Brain pericyte (primary cell): ENCODE measurements around the gene CNKSR3.

Experiments used
- DNase-seq: peaks from one replicate; pipeline ENCODE4 v3.0.0-alpha.2; 2012; ENCODE audit warnings: low read depth, low spot score

CNKSR3 gene

GRCh38 chr6:154414021-154414813 lies 96.3 kb downstream of the CNKSR3 start:
- no peak for DNase-seq

DNA sequence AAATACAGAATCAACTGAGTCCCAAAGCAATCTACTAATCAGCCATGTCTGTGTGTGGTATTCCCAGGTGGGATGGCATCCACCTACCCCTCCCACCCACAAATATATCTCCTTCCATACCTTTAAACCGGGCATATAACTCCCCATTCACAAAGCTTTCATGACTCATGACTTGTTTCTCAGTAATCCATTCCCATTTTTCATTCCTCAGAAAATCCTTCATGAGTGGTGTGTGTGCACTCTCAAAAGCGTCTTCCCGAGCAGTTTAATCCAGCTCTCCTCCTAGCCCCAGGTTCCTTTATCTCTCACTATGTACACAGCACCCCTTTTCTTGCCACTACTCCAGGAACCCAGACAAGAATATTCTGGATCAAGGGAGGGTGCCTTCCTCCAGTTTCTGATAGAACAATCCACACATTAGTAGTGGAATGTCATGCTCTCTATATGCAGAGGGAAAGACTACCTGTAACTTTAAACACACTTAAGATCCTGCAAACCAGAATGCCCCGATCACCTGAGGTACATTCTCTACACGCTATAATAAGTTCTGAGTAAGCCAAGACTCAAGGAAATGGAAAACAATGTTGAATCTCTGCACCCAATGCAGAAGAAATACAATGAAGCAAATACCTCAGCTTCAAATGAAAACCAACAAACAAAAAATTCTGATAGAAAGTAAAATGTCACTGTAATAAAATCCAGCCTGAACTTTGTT lies 98.2 kb downstream of the CNKSR3 start:
- no peak for DNase-seq

DNA sequence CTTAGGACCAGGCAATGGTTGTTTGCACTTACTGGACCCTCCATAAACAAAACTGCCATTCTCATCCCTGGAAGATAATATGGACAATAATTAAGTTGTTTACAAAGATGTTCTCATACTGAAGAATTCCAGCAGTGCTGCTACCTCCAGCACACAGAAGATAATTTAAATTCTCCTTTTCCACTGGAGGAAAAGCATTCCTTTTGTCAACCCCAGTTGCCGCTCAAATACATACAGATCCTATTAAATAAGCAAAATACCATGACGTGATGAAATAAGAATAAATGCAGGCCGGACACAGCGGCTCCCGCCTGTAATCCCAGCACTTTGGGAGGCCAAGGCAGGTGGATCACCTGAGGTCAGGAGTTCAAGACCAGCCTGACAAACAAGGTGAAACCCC lies 99.4 kb downstream of the CNKSR3 start:
- no peak for DNase-seq

GRCh38 chr6:154410619-154411072 lies 99.8 kb downstream of the CNKSR3 start:
- peak; percentile 91 for DNase-seq

DNA sequence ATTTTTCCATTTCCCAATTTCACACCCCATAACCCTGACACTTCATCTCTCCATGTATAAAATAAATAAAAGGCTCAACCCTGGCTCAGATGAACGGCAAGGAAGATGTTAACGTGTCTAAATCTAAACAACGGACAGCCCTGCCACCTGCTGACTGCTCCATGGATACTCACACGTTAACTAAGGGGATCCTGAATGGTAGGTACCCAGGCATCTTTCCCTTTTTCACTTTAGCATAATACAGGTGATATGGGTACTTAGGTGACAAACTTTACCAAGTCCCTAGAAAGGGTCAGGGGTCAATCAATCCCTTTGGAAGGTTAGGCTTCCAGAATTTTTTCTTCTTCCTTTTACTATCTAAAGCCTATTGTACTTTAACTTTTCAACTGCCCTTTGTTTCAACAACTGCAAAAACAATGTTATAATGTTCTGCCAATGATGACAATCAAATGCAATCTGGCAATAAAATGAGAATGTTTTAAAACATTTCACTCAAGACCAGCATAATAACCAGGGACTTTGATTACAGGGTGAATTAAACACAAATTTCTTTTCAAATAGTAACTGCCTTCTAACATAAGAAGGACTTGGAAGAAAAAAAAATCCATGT lies 101.5 kb downstream of the CNKSR3 start:
- DNase-seq, result no peak

- DNase-seq, result no peak
These were observed 103.0 kb downstream of the CNKSR3 start for GRCh38 chr6:154407440-154407839.

DNA sequence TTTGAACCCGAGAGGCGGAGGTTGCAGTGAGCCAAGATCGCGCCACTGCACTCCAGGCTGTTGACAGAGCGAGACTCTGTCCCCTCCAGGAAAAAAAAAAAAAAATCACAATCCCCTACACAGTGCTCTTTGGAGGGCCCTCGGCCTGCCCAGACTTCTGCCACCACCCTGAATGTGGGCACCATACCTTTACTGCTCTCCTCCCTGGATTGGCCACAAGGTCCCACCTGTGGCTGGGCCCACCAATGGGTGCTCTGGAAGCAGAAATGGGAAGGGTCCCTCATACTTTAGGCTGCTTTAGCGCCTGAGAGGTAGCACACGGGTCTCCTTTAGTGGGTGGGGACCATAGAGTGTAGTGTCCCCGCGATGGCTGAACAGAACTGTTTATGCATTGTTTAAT lies 103.6 kb downstream of the CNKSR3 start:
- DNase-seq, result no peak

- no peak for DNase-seq
These were observed 104.2 kb downstream of the CNKSR3 start for GRCh38 chr6:154406301-154406700.

DNA sequence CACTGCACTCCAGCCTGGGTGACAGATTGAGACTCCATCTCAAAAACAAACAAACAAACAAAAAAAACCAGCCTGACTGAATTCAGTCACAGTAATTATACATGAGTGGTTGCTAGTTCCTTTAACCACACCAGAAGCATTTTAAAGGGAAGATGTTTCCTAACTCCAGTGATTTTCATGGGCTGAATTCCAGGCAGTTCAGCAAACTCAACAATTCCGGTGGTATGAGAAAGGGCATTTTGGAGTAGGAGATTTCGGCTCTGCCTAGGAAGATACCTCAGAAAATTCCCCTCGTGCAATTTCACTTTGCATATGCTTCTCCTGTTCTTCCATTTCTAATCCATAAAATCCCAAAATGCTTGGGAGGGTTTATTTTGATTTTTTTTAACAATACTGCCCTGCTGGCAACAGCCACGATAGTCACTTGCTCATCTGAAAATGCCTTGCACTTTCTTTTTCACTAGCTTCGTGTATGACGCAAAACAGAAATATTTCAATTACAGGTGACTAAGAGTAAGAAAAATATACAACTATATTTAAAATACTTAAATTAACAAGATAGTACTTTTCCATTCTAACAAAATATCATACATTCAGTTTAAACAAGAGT lies 105.6 kb downstream of the CNKSR3 start:
- DNase-seq, result no peak

DNA sequence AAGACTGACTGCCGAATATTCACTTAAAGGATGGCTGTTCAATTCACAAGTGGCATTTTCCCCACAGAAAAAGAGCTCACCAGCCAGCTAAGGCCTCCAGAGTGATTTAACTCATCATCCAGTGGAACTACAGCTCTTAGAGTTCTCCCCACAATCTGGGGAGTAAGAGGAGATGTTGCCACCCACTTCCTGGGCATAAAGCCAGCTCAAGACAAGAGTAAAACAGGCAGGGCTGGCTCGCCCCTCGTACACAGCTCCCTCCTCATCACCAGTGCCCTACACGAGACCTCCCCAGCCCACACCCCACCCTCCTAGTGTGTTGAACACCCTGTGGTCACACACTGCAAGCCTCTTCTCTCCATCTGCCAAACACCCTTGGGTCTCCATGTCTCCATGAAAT lies 106.7 kb downstream of the CNKSR3 start:
- DNase-seq, result peak; percentile 32

- DNase-seq, result no peak
These were observed 108.3 kb downstream of the CNKSR3 start for GRCh38 chr6:154402081-154402780.

GRCh38 chr6:154399097-154399496 lies 111.4 kb downstream of the CNKSR3 start:
- no peak for DNase-seq

DNA sequence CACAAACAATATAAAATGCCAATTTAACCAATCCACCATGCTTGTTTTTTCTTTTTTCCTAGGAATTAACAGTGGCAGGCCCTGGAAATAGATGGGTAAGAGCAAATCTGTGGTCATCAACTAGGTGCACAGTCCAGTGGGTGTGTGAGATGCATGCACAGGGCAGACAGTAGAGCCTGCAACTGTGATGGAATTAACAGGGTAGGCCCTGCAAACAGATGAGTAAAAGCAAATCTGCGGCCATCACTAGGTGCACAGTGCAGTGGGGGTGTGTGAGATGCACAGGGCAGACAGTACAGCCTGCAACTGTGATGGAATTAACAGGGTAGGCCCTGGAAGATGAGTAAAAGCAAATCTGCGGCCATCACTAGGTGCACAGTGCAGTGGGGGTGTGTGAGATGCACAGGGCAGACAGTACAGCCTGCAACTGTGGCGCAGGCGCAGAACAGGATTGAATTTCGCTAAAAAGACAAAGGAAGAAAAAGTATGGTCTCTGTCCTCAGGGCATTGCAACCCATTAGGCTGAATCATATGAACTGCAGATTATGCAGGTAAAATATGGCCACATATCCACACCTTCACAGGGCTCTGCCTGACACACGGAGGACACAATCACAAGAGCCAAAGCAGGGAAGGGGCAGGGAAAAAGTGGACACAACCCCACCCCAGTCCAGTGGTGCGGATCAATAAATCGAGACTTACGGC lies 112.8 kb downstream of the CNKSR3 start:
- DNase-seq, result no peak

- DNase-seq, result no peak
These were observed 114.6 kb downstream of the CNKSR3 start for GRCh38 chr6:154395878-154396277.

DNA sequence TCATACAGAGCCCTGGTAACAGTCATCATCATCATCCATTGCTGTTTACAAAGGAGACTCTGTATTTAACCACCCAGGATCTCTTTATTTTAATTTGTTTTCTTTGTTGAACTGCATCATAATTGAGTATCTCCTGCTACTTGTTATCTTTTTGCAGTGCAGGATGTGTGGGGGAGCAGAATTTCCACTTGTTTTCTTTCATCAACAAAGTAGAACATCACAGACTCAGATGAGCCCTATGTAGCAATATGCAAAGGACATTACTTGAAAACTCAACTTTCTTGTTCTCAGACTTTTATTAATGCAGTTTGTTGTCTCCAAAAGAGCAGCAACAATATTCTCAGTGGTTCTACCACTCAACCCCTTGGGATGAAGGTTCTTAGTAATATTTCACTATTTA lies 115.2 kb downstream of the CNKSR3 start:
- no peak for DNase-seq

GRCh38 chr6:154394571-154394970 lies 115.9 kb downstream of the CNKSR3 start:
- DNase-seq, result no peak

- no peak for DNase-seq
These were observed 120.5 kb downstream of the CNKSR3 start for GRCh38 chr6:154390034-154390433.

GRCh38 chr6:154388803-154389202 lies 121.7 kb downstream of the CNKSR3 start:
- no peak for DNase-seq

DNA sequence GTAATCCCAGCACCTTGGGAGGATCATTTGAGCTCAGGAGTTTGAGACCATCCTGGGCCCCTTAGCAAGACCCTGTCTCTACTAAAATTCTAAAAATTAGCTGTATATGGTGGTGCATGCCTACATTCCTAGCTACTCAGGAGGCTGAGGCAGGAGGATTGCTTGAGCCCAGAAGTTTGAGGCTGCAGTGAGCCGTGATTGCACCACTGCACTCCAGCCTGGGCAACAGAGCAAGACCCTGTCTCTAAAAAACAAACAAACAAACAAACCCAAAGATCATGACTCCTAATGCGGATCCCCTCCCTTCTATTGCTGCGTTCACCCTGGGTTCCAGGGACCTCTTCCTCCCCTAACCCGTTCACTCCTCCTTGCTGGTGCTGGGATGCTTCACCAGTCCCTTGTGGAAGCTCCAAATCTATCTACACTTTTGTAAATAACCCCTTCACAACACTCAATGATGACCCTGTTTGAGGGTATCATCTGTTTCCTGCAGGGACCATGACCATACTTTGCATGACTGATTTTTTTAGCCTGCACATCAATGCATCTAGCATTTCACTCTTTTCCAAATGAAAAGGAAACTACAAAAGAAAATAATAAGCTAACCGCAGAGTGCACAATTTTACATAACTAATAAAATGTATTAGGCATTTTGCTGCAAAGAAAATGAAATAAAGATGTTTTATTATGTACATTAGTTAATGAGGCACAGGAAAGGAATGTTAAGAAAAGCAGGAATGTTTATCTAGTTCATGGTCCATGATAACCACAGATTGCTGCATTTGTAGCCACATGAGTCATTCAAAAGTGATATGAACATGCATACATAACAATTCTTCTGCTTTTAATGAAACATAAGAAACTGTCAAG lies 123.4 kb downstream of the CNKSR3 start:
- DNase-seq, result peak; percentile 66

DNA sequence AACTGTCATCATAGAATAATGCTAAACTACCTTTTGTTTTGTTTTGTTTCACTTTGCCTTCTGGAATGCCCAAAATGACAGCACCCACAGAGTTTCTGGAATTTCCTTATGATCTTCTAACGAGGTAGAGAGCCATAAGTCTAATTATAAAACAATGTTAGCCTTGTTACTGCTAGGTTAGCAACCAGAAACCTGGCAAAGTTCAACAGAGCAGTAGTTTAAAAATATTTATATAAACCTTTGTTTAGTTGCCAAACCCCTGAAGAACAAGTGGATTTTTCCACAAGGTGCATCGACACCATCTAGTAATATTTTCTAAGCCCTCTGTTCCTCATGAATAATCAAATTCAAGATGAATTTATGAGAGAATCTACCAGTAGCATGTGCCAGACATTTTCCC lies 126.3 kb downstream of the CNKSR3 start:
- DNase-seq, result no peak
